Measurements from ENCODE around the gene DTNBP1.

The DTNBP1 gene

DNA sequence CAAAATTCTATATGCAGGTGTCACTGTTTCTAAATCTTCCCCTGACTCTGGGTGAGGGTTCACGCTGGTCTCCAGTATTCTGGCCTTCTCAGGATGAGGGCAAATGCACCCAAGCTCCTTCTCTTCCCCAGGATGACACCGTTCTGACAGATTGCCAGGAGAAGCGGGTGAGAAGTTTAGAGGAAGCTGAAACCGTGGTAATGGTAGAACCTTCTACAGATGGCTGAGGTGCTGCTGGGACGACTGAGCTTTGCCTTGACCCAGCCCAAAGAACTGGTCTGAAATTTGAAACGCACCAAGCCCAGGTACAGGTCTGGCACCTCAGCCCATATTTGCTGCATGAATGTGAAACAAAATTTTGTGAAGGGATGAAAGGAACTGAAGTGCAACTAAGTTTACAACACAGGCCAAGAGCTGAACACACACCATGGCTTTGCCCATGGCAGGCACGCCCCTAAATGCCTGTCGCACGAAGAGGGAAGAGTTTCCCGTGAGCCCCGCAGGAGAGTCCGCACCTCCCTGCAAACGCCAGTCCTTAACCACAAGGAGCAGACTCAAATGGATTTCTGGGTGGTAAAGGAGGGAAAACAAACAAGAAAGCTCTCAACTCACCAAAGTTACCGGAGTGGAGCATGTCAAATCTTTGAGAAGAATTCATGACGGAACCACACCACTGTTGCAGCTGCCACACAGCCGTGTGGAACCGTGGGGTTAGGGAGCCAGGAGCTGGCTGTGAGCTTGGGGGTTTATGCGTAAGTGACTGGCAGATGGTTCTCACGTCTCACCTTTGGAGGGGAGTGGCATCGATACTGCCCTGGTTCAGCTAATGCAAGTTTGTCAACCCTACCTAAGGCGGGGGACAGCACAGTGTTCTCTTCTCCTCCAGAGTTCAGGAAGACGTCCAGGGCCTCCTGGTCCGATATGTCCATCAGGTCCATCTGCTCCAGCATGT, 138.9 kb downstream of the DTNBP1 start:
- no peak overlapping the region for H3K4me3 ChIP-seq (replicated peaks; ENCODE audit: low read depth, low read length)
- TF ChIP-seq, protein P1, sequence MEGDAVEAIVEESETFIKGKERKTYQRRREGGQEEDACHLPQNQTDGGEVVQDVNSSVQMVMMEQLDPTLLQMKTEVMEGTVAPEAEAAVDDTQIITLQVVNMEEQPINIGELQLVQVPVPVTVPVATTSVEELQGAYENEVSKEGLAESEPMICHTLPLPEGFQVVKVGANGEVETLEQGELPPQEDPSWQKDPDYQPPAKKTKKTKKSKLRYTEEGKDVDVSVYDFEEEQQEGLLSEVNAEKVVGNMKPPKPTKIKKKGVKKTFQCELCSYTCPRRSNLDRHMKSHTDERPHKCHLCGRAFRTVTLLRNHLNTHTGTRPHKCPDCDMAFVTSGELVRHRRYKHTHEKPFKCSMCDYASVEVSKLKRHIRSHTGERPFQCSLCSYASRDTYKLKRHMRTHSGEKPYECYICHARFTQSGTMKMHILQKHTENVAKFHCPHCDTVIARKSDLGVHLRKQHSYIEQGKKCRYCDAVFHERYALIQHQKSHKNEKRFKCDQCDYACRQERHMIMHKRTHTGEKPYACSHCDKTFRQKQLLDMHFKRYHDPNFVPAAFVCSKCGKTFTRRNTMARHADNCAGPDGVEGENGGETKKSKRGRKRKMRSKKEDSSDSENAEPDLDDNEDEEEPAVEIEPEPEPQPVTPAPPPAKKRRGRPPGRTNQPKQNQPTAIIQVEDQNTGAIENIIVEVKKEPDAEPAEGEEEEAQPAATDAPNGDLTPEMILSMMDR (IDR thresholded peaks at IDR 0.05; ENCODE audit: low read length, missing control alignments), result no peak
- DNase-seq (ENCODE audit: low read depth), result no peak

DNA sequence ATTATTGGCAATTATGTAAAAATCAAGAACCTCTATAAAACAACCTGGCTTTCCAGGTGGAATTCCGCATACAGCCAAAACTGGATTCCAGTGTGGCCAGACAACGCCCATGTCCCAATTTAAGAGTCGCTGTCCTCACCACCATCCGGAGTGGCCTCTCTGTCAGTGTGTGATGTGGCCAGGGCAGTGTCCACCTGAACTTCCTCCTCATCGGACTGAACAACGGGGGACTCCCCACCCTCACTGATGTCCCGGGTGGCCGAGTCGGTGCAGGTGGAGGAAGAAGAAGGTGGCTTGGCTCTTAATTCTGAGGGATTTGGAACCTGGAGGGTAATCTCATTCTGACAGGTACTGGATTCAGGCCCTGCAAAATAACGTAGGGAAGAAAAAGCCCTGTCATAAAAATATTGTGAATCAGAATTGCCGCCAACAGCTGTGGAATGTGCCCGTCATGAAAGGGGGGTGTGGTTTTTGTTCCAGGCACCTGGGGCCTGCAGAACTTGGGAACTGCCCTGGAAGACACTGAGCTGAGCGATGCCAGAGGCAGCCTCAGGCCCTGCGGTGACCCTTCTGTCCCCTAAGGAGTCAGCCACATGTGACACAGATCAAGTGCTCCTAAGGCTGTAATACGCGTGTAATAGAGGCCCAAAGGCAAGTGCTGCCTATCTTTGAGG, 139.8 kb downstream of the DTNBP1 start:
- DNase-seq (ENCODE audit: low read depth), result no peak
- no peak overlapping the region for H3K4me3 ChIP-seq (replicated peaks; ENCODE audit: low read depth, low read length)
- TF ChIP-seq, protein P1 (IDR thresholded peaks at IDR 0.05; ENCODE audit: low read length, missing control alignments), result no peak

DNA sequence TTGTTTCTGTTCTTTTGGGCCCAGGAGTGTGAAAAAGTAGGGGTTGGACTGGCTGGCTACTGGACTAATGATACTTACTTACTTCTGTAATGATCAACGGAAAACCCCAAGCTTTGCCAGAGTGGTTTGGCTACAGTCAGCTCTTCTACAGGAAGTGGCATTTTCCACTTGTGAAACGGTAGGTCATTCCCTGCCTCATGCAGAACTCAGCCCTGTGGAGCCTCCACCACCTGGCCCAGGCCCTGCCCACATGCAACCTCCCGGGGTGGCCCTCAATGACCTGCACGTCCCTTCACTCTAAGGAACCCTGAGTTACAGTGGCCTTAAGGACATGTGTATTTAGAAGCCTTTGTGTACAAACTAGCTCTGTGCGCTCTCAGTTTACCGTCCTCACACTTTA, 140.4 kb downstream of the DTNBP1 start:
- DNase-seq (ENCODE audit: low read depth), result no peak
- TF ChIP-seq, protein P1 (IDR thresholded peaks at IDR 0.05; ENCODE audit: low read length, missing control alignments), result no peak
- H3K4me3 ChIP-seq (replicated peaks; ENCODE audit: low read depth, low read length), result no peak overlapping the region

DNA sequence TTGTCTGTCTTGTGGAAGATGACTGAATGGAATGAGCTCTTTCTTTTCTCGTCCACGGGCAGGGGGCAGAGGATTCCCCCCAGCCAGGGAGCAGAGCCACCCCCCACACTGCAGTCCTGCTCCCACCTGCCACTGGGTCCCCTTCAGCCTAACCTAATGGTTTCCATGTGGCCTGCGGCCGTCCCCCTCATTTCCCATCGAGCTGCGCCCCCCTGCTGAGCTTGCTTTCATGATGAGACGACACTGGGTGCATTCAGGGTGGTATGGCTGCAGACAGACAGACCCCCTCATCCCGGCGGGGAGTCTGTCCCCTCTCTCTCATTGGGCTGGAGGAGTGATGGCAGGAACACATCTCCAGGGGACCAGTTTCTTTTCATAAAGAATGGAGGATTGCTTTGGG, 140.8 kb downstream of the DTNBP1 start:
- DNase-seq (ENCODE audit: low read depth), result no peak

DNA sequence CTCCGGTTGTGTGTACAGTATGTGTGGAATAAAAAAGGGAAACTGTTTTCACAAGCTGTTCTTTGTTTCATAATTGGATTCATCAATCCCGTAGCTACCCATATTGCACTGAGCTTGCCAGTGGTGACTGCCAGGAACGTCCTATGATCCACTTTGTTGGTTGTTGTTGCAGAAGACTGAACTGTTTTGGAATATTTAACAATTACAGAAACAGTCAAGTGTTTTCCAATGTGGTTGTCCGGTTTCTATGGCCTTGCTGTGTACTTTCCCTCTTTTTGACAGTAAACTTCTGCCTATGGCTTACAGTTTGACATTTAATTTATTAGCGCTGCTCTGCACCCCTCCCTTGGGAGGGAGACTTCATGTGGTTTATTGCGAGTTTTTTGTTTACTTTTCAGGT, 141.2 kb downstream of the DTNBP1 start:
- no peak for DNase-seq (ENCODE audit: low read depth)
- TF ChIP-seq, protein P1 (IDR thresholded peaks at IDR 0.05; ENCODE audit: low read length, missing control alignments), result no peak
- no peak overlapping the region for H3K4me3 ChIP-seq (replicated peaks; ENCODE audit: low read depth, low read length)

More for the DNA sequence above, 140.8 kb downstream of the DTNBP1 start:
- no peak overlapping the region for H3K4me3 ChIP-seq (replicated peaks; ENCODE audit: low read depth, low read length)
- TF ChIP-seq, protein P1 (IDR thresholded peaks at IDR 0.05; ENCODE audit: low read length, missing control alignments), result no peak

DNA sequence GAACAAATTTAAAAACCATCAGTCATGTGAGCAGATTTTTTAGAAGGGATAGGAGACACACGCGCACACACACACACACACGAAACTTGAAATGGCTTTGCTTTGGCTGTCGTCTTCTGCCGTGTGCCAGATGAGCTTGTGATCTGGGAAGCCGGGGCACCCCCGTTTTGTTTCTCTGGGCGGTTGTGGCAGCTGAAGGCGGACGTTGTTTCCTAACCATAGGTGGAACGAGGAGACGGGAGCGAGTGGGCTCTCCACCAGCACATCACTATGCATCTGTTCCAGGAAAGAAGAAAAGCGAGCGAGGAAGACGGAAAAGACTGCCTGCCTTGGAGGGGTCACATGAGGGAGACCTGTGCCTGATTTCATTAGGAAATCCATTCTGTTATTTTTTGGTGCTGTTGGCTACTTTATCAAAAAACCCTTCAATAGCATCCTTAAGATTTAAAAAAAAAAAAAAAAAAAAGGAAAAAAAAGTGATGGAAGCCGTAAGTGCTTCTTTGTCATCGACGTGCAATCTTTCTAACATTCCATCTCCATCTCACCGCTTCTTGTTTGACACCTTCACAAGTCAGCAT, 142.1 kb downstream of the DTNBP1 start:
- no peak overlapping the region for H3K4me3 ChIP-seq (replicated peaks; ENCODE audit: low read depth, low read length)
- TF ChIP-seq, protein P1 (IDR thresholded peaks at IDR 0.05; ENCODE audit: low read length, missing control alignments), result no peak
- no peak for DNase-seq (ENCODE audit: low read depth)

All from fibroblast of pulmonary artery (primary cell).